PC-9 (cell line): ENCODE results near the gene DLGAP1. TPM values are rescaled to one million over a fixed set of nuclear protein-coding genes. Genes with fewer than 3 reads are reported as not detected.
A peak's percentile ranks its signal among the peaks of the same experiment; 100 is the strongest.
"Not testable (repeated sequence)": the region's sequence is repeated elsewhere in the genome, so short reads cannot be mapped to it uniquely, and the experiment has no call there.

Experiments
- BruUV-seq: library from RNA; stranded (reverse); fragments of 400-500 nt; replicated peaks from 2 replicates; lab custom pipeline; 2021; lab: Mats Ljungman, UMichigan
- CTCF ChIA-PET: fragments of 300-600 bp; sonication (Branson Sonifier 250); formaldehyde crosslinking; loops from one replicate; lab custom pipeline; 2022; ENCODE audit warnings: antibody characterized with exemption; lab: Charles Lee
- POLR2A ChIA-PET: fragments of 300-600 bp; sonication (Branson Sonifier 250); formaldehyde crosslinking; loops from one replicate; lab custom pipeline; 2022; ENCODE audit warnings: antibody characterized with exemption; ENCODE audit not compliant: unreplicated experiment; lab: Charles Lee
- DNase-seq, 2 experiments: peaks; one replicate each; pipeline versions ENCODE4 v3.0.0 to v3.0.0-alpha.2; 2015 to 2022; ENCODE audit warnings: mixed read lengths in 1 of 2
- H2AFZ ChIP-seq: fragments of 200-600 bp; sonication (generic); 2 replicates; pipeline ENCODE4 v1.8.1; 2017; ENCODE audit warnings: antibody characterized with exemption
- H3F3A ChIP-seq: fragments of 200-600 bp; sonication (generic); 2 replicates; pipeline ENCODE4 v1.8.1; 2017; ENCODE audit warnings: antibody characterized with exemption, mild to moderate bottlenecking, low read depth; ENCODE audit not compliant: insufficient read depth
- H3K27ac ChIP-seq: fragments of 200-600 bp; sonication (generic); 2 replicates; pipeline ENCODE4 v1.6.1; 2016; ENCODE audit warnings: mixed run types
- H3K27me3 ChIP-seq: fragments of 200-600 bp; sonication (generic); 2 replicates; pipeline ENCODE4 v1.6.1; 2016; ENCODE audit warnings: low read depth, mixed run types; ENCODE audit not compliant: insufficient read depth
- H3K36me3 ChIP-seq: fragments of 200-600 bp; sonication (generic); 2 replicates; pipeline ENCODE4 v1.6.1; 2016; ENCODE audit warnings: low read depth, mixed run types
- H3K4me1 ChIP-seq: fragments of 200-600 bp; sonication (generic); replicated peaks from 2 replicates; pipeline ENCODE4 v1.6.1; 2016; ENCODE audit warnings: mixed run types; ENCODE audit not compliant: insufficient read depth
- H3K4me2 ChIP-seq: fragments of 200-600 bp; sonication (generic); 2 replicates; pipeline ENCODE4 v1.6.1; 2017; ENCODE audit warnings: mixed run types
- H3K4me3 ChIP-seq: fragments of 200-600 bp; sonication (generic); 2 replicates; pipeline ENCODE4 v1.6.1; 2016; ENCODE audit warnings: mixed run types
- H3K79me2 ChIP-seq: fragments of 200-600 bp; sonication (generic); 2 replicates; pipeline ENCODE4 v1.6.1; 2017; ENCODE audit warnings: low read depth, mixed run types
- H3K9me2 ChIP-seq: fragments of 200-600 bp; sonication (generic); 2 replicates; pipeline ENCODE4 v1.8.1; 2017; ENCODE audit warnings: mild to moderate bottlenecking; ENCODE audit not compliant: insufficient read depth
- H3K9me3 ChIP-seq: fragments of 200-600 bp; sonication (generic); 2 replicates; pipeline ENCODE4 v1.8.1; 2016; ENCODE audit warnings: low read depth; ENCODE audit not compliant: insufficient read depth
- H4K20me1 ChIP-seq: fragments of 200-600 bp; sonication (generic); 2 replicates; pipeline ENCODE4 v1.8.1; 2017; ENCODE audit not compliant: insufficient read depth
- CTCF ChIP-seq: fragments of 200-600 bp; sonication (generic); conservative IDR thresholded peaks from 2 replicates; pipeline ENCODE4 v1.6.1; 2017; ENCODE audit warnings: mixed run types, antibody characterized with exemption, mild to moderate bottlenecking, moderate library complexity
- EZH2 ChIP-seq: fragments of 200-600 bp; sonication (generic); IDR thresholded peaks from 2 replicates; pipeline ENCODE4 v1.8.0; 2017; ENCODE audit warnings: antibody characterized with exemption, low read depth
- intact Hi-C: fragments of 100-400 bp; cut with micrococcal nuclease; formaldehyde crosslinking; loops from one replicate; pipeline ENCODE4 v1.10.0; 2022; ENCODE audit not compliant: unreplicated experiment
- total RNA-seq: library from RNA; stranded (reverse); gene quantifications from 2 replicates; pipeline ENCODE4 v1.2.3, GENCODE V29; 2021

The DLGAP1 gene
- total RNA-seq, 1 experiment from 2014 or later, result not detected

- no peak overlapping the region for H3K4me2 ChIP-seq
- no peaks in the 10 kb centered on the region for H3K27me3 ChIP-seq
- DNase-seq, result no peak
- CTCF ChIA-PET, result no interaction called here
- POLR2A ChIA-PET, result no interaction called here
- TF ChIP-seq EZH2 (no peak), CTCF (no peak)
- no peak overlapping the region for H2AFZ ChIP-seq
- no peaks in the 10 kb centered on the region for H3K36me3 ChIP-seq
- no TSS peak for BruUV-seq
- no peaks in the 10 kb centered on the region for H3K9me2 ChIP-seq
- H3K4me1 ChIP-seq, result peaks cover 11% of the 10 kb centered on the region
- no peaks in the 10 kb centered on the region for H3K79me2 ChIP-seq
- 0 out of 2 replicates have a peak, but pooled peaks cover 4% of the 10 kb centered on the region for H3F3A ChIP-seq
- H4K20me1 ChIP-seq, result no peaks in the 10 kb centered on the region
- intact Hi-C loops, result loop anchor here (10.0 kb wide), 1 partner anchor 358 kb away; no protein-coding TSS in a partner anchor
- no peak overlapping the region for H3K27ac ChIP-seq
- H3K4me3 ChIP-seq, result no peak overlapping the region
- H3K9me3 ChIP-seq, result no peaks in the 10 kb centered on the region
These were observed 748.6 kb downstream of the DLGAP1 start for GRCh38 chr18:3706279-3707097.

- ChIA-PET CTCF (interaction anchor here (1.3 kb wide), 1 partner anchor 165 kb away, joined by 5 read pairs; no protein-coding TSS in a partner anchor), POLR2A (no interaction called here)
- Histone ChIP-seq H3K9me3 (no peaks in the 10 kb centered on the region), H3K79me2 (no peaks in the 10 kb centered on the region), H3K4me2 (no peak overlapping the region), H4K20me1 (no peaks in the 10 kb centered on the region), H3K36me3 (no peaks in the 10 kb centered on the region), H3K4me3 (no peak overlapping the region), H3K9me2 (no peaks in the 10 kb centered on the region), H3F3A (no peaks in the 10 kb centered on the region), H3K27ac (no peak overlapping the region), H3K27me3 (no peaks in the 10 kb centered on the region), H3K4me1 (no peaks in the 10 kb centered on the region), H2AFZ (no peak overlapping the region)
- intact Hi-C loops, result loop anchor here (10.0 kb wide), 1 partner anchor 360 kb away; no protein-coding TSS in a partner anchor
- TF ChIP-seq EZH2, result no peak
- TF ChIP-seq CTCF, result no peak
- BruUV-seq, result no TSS peak
- DNase-seq, result no peak
These were observed 750.4 kb downstream of the DLGAP1 start for GRCh38 chr18:3704556-3705344.

- no peaks in the 10 kb centered on the region for H3K9me3 ChIP-seq
- ChIA-PET CTCF (interaction anchor here (0.7 to 1.3 kb wide), 2 partner anchors 165 to 166 kb away, joined by 5 read pairs; no protein-coding TSS in a partner anchor), POLR2A (no interaction called here)
- no peaks in the 10 kb centered on the region for H3K27me3 ChIP-seq
- peak overlapping the region; percentile 39; the same call in 1 of the 2 replicates for H2AFZ ChIP-seq
- no peaks in the 10 kb centered on the region for H3K36me3 ChIP-seq
- H4K20me1 ChIP-seq, result no peaks in the 10 kb centered on the region
- H3K4me3 ChIP-seq, result no peak overlapping the region
- peak; percentile 45 to 58 for DNase-seq
- no peaks in the 10 kb centered on the region for H3K9me2 ChIP-seq
- H3K27ac ChIP-seq, result no peak overlapping the region
- H3K4me1 ChIP-seq, result no peaks in the 10 kb centered on the region
- BruUV-seq, result no TSS peak
- H3F3A ChIP-seq, result no peaks in the 10 kb centered on the region
- TF ChIP-seq CTCF (peak; percentile 77), EZH2 (no peak)
- intact Hi-C loops, result loop anchor here (1.0 to 10.0 kb wide), 4 partner anchors 67 to 361 kb away; no protein-coding TSS in a partner anchor
- no peaks in the 10 kb centered on the region for H3K79me2 ChIP-seq
- H3K4me2 ChIP-seq, result peak overlapping the region; percentile 55; the same call in 1 of the 2 replicates
These were observed 751.4 kb downstream of the DLGAP1 start for GRCh38 chr18:3703732-3704176.

GRCh38 chr18:3699707-3700567, 755.2 kb downstream of the DLGAP1 start:
- intact Hi-C loops, result loop anchor here (10.0 kb wide), 1 partner anchor 365 kb away; no protein-coding TSS in a partner anchor
- H3K79me2 ChIP-seq, CTCF ChIA-PET, H3K36me3 ChIP-seq, H4K20me1 ChIP-seq, BruUV-seq, H3K27me3 ChIP-seq, H2AFZ ChIP-seq, H3F3A ChIP-seq, H3K4me2 ChIP-seq, DNase-seq, H3K4me1 ChIP-seq, H3K4me3 ChIP-seq, H3K9me3 ChIP-seq, H3K27ac ChIP-seq, H3K9me2 ChIP-seq: not testable (repeated sequence)
- POLR2A ChIA-PET, result interaction anchor here (0.6 kb wide), 1 partner anchor 247 kb away, joined by 6 read pairs; no protein-coding TSS in a partner anchor
